HG03378 (cell line): Measurements from ENCODE around the gene TUNAR.
"Not testable (repeated sequence)": the region's sequence is repeated elsewhere in the genome, so short reads cannot be mapped to it uniquely, and the experiment has no call there.

Source experiments
- ATAC-seq: cut with Tn5 transposase; IDR thresholded peaks from one replicate; pipeline ENCODE4 v1.9.1; 2021; ENCODE audit warnings: mild to moderate bottlenecking, moderate library complexity; ENCODE audit not compliant: unreplicated experiment

The TUNAR gene

GRCh38 chr14:95964901-95965300, 88.3 kb downstream of the TUNAR start:
- ATAC-seq = no peak

- ATAC-seq = not testable (repeated sequence)
Observed at GRCh38 chr14:95968048-95968447, 91.4 kb downstream of the TUNAR start.
